ENCODE data around the gene XKR3. TPM values are rescaled to one million over a fixed set of nuclear protein-coding genes. Genes with fewer than 3 reads are reported as not detected.
"Not testable (repeated sequence)": the region's sequence is repeated elsewhere in the genome, so short reads cannot be mapped to it uniquely, and the experiment has no call there.

The XKR3 gene
- total and polyA plus RNA-seq, 4 experiments from 2014 or later = not detected

DNA sequence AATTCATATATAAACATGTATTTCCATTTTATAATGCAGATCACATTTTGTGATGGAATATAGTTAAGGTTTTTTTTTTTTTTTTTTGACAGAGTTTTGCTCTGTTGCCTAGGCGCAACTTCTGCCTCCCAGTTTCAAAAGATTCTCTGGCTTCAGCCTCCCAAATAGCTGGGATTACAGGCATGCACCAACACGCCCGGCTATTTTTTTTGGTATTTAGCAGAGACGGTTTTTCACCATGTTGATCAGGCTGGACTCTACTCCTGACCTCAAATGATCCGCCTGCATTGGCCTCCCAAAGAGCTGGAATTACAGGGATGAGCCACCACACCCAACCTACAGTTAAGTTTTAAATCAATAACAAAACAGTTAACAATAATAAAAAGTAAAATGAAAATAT lies 18.8 kb downstream of the XKR3 start:
- no peaks in the 10 kb centered on the region for H3K4me1 ChIP-seq (ENCODE audit: insufficient read depth, low read length)
- CTCF ChIA-PET (ENCODE audit: partially characterized antibody) = no interaction called here
- no peaks in the 10 kb centered on the region for H3K27me3 ChIP-seq (ENCODE audit: insufficient read depth, low read length)
- no peak overlapping the region for H3K4me3 ChIP-seq (ENCODE audit: low read length in 2 of 2)
- no peak overlapping the region for H3K27ac ChIP-seq (ENCODE audit: low read depth, low read length)
- no peaks in the 10 kb centered on the region for H3K9me3 ChIP-seq (ENCODE audit: control insufficient read depth in 1 of 2, low read length in 2 of 2)
- Mint-ChIP-seq H3K4me1 (peaks cover 0 to 7% (median under 1%) of the 10 kb centered on the region in 4 donors), H3K4me3 (no peak overlapping the region), H3K9me3 (no peaks in the 10 kb centered on the region), H3K27me3 (no peaks in the 10 kb centered on the region), H3K27ac (no peak overlapping the region), H3K36me3 (no peaks in the 10 kb centered on the region)
- POLR2A ChIA-PET (ENCODE audit: partially characterized antibody) = no interaction called here
- no peak for DNase-seq
- no peaks in the 10 kb centered on the region for H3K36me3 ChIP-seq (ENCODE audit: insufficient read depth, low read length)
- intact Hi-C loops (cut with micrococcal nuclease) = no loop called here

DNA sequence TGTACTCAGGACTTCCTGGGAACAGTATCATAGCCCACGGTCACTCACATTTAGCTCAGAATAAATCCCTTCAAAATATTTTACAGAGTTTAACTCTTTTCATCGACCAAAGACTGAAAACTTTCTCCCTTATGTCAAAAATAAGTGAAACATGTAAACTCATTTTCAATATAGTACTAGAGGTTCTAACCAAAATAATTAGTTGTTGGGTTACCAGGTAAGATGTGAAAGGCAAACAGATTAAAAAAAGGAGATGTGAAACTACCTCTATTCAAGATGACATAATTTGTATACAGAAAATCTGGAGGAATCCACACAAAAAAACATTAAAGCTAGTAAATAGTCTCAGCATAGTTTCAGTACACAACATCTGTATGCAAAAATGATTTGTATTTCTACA lies 20.3 kb downstream of the XKR3 start:
- H3K27ac Mint-ChIP-seq = no peak overlapping the region
- H3K4me1 Mint-ChIP-seq = no peaks in the 10 kb centered on the region
- no peaks in the 10 kb centered on the region for H3K27me3 Mint-ChIP-seq
- Histone ChIP-seq H3K4me1 (ENCODE audit: insufficient read depth, low read length) (no peaks in the 10 kb centered on the region), H3K36me3 (ENCODE audit: insufficient read depth, low read length) (no peaks in the 10 kb centered on the region), H3K4me3 (ENCODE audit: low read length in 2 of 2) (no peak overlapping the region), H3K27me3 (ENCODE audit: insufficient read depth, low read length) (no peaks in the 10 kb centered on the region), H3K9me3 (ENCODE audit: control insufficient read depth in 1 of 2, low read length in 2 of 2) (no peaks in the 10 kb centered on the region), H3K27ac (ENCODE audit: low read depth, low read length) (no peak overlapping the region)
- CTCF ChIA-PET (ENCODE audit: partially characterized antibody) = no interaction called here
- POLR2A ChIA-PET (ENCODE audit: partially characterized antibody) = no interaction called here
- no peak for DNase-seq
- no peak overlapping the region for H3K4me3 Mint-ChIP-seq
- no peaks in the 10 kb centered on the region for H3K9me3 Mint-ChIP-seq
- intact Hi-C loops (cut with micrococcal nuclease) = no loop called here
- H3K36me3 Mint-ChIP-seq = no peaks in the 10 kb centered on the region

DNA sequence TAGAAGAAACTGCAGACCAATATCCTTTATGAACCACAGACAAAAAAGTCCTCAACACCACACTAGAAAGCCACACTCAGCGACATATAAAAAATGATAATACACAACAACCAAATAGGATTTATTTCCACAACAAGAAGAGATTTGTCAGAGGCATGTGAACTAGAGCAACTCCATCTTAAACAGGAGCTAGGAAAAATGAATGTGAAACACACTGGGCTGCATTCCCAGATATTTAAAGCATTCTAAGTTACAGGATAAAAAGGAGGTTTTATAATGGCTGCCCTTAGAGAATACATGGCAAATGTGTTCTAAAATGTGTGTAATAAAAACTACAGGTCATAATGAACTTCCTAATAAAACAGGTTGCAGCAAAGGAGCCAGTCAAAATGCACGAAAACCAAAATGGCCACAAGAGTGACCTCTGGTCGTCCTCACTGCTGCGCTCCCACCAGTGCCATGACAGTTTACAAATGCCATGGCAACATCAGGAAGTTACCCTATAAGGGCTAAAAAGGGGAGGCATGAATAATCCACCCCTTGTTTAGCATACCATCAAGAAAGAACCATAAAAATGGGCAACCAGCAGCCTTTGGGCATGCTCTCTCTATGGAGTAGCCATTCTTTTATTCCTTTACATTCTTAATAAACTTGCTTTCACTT lies 21.8 kb downstream of the XKR3 start:
- ChIA-PET POLR2A (ENCODE audit: partially characterized antibody) (no interaction called here), CTCF (ENCODE audit: partially characterized antibody) (no interaction called here)
- no peaks in the 10 kb centered on the region for H3K4me1 Mint-ChIP-seq
- intact Hi-C loops (cut with micrococcal nuclease) = no loop called here
- no peak for DNase-seq
- no peak overlapping the region for H3K27ac Mint-ChIP-seq
- Histone ChIP-seq H3K4me3 (ENCODE audit: low read length in 2 of 2) (no peak overlapping the region), H3K36me3 (ENCODE audit: insufficient read depth, low read length) (no peaks in the 10 kb centered on the region), H3K9me3 (ENCODE audit: control insufficient read depth in 1 of 2, low read length in 2 of 2) (no peaks in the 10 kb centered on the region), H3K27ac (ENCODE audit: low read depth, low read length) (no peak overlapping the region), H3K4me1 (ENCODE audit: insufficient read depth, low read length) (no peaks in the 10 kb centered on the region), H3K27me3 (ENCODE audit: insufficient read depth, low read length) (no peaks in the 10 kb centered on the region)
- H3K27me3 Mint-ChIP-seq = no peaks in the 10 kb centered on the region
- H3K9me3 Mint-ChIP-seq = no peaks in the 10 kb centered on the region
- no peak overlapping the region for H3K4me3 Mint-ChIP-seq
- no peaks in the 10 kb centered on the region for H3K36me3 Mint-ChIP-seq

DNA sequence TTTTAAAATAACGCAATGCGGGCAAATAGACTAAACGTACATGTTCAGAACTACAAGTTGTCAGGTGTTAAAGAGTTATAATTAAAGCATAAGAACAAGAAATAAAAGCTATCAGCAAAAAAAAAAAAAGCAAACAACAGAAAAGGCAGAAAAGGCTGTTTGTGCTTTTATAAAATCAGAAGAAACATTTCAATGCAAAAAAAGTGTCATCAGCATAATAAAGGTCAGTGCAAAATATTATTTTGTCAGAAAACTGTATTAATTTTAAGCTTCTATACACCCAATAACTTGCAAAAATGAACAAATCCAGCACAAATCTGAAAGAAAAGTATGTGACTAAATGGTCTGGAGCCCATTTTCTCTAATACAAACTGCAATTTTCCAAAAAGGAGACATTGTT lies 23.6 kb downstream of the XKR3 start:
- intact Hi-C loops (cut with micrococcal nuclease) = no loop called here
- H3K27ac ChIP-seq (ENCODE audit: low read depth, low read length) = no peak overlapping the region
- Mint-ChIP-seq H3K4me1 (no peaks in the 10 kb centered on the region), H3K36me3 (no peaks in the 10 kb centered on the region), H3K4me3 (no peak overlapping the region), H3K9me3 (no peaks in the 10 kb centered on the region), H3K27me3 (no peaks in the 10 kb centered on the region), H3K27ac (no peak overlapping the region)
- ChIA-PET POLR2A (ENCODE audit: partially characterized antibody) (no interaction called here), CTCF (ENCODE audit: partially characterized antibody) (no interaction called here)
- no peaks in the 10 kb centered on the region for H3K27me3 ChIP-seq (ENCODE audit: insufficient read depth, low read length)
- DNase-seq = no peak
- no peaks in the 10 kb centered on the region for H3K36me3 ChIP-seq (ENCODE audit: insufficient read depth, low read length)
- no peaks in the 10 kb centered on the region for H3K4me1 ChIP-seq (ENCODE audit: insufficient read depth, low read length)
- H3K4me3 ChIP-seq (ENCODE audit: low read length in 2 of 2) = no peak overlapping the region
- H3K9me3 ChIP-seq (ENCODE audit: control insufficient read depth in 1 of 2, low read length in 2 of 2) = no peaks in the 10 kb centered on the region

DNA sequence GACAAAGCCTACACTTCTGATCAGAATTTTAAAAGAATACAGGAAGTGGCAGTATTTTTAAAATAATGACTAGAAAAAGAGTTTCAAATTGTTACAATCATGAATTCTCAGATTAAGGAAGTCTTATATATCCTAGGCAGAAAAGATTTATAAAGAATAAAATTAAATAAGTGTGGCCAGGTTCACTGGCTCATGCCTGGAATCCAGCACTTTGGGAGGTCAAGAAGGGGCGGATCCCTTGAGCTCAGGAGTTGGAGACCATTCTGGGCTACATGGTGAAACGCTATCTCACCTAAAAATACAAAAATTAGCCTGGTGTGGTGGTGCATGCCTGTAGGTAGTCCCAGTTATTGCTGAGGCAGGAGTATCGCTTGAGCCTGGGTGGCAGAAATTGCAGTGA lies 24.1 kb downstream of the XKR3 start:
- no peaks in the 10 kb centered on the region for H3K9me3 Mint-ChIP-seq
- CTCF ChIA-PET (ENCODE audit: partially characterized antibody) = no interaction called here
- DNase-seq = no peak

DNA sequence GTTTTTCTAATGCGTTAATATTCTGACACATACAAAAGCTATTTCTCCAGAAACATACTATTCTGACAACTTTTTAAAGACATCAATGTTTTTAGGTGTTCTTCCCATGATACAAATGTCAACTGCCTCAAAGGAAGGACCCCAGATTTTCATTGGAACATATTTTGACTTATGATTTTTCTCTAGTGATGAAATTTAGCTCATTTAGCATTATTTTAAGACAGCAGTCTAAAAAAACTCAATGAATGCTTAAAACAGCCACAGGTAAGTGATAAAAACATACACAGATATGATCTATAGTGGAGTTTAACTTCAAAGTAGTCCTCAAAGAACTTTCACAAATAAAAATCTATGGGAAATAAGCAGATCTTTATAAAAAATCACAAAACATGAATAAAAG lies 24.9 kb downstream of the XKR3 start:
- H3K27me3 Mint-ChIP-seq = peaks cover 0 to 2% of the 10 kb centered on the region in 2 donors
- ChIA-PET POLR2A (ENCODE audit: partially characterized antibody) (no interaction called here), CTCF (ENCODE audit: partially characterized antibody) (no interaction called here)
- H3K4me1 Mint-ChIP-seq = no peaks in the 10 kb centered on the region
- H3K27ac Mint-ChIP-seq = no peak overlapping the region
- no peak overlapping the region for H3K4me3 Mint-ChIP-seq
- H3K4me3 ChIP-seq (ENCODE audit: low read length in 2 of 2) = no peak overlapping the region
- no peaks in the 10 kb centered on the region for H3K9me3 Mint-ChIP-seq
- intact Hi-C loops (cut with micrococcal nuclease) = no loop called here
- no peaks in the 10 kb centered on the region for H3K27me3 ChIP-seq (ENCODE audit: insufficient read depth, low read length)
- no peaks in the 10 kb centered on the region for H3K9me3 ChIP-seq (ENCODE audit: control insufficient read depth in 1 of 2, low read length in 2 of 2)
- no peak overlapping the region for H3K27ac ChIP-seq (ENCODE audit: low read depth, low read length)
- H3K36me3 ChIP-seq (ENCODE audit: insufficient read depth, low read length) = no peaks in the 10 kb centered on the region
- no peaks in the 10 kb centered on the region for H3K4me1 ChIP-seq (ENCODE audit: insufficient read depth, low read length)
- DNase-seq = no peak
- H3K36me3 Mint-ChIP-seq = no peaks in the 10 kb centered on the region

More for the DNA sequence above, 24.1 kb downstream of the XKR3 start:
- H3K36me3 ChIP-seq (ENCODE audit: insufficient read depth, low read length) = no peaks in the 10 kb centered on the region
- H3K27ac Mint-ChIP-seq = no peak overlapping the region
- intact Hi-C loops (cut with micrococcal nuclease) = no loop called here
- no peaks in the 10 kb centered on the region for H3K9me3 ChIP-seq (ENCODE audit: control insufficient read depth in 1 of 2, low read length in 2 of 2)
- no peaks in the 10 kb centered on the region for H3K4me1 Mint-ChIP-seq
- H3K4me3 Mint-ChIP-seq = no peak overlapping the region
- no peaks in the 10 kb centered on the region for H3K27me3 ChIP-seq (ENCODE audit: insufficient read depth, low read length)
- no peaks in the 10 kb centered on the region for H3K4me1 ChIP-seq (ENCODE audit: insufficient read depth, low read length)
- H3K27ac ChIP-seq (ENCODE audit: low read depth, low read length) = no peak overlapping the region
- peaks cover 0 to 2% of the 10 kb centered on the region in 2 donors for H3K27me3 Mint-ChIP-seq
- no peak overlapping the region for H3K4me3 ChIP-seq (ENCODE audit: low read length in 2 of 2)
- POLR2A ChIA-PET (ENCODE audit: partially characterized antibody) = no interaction called here
- H3K36me3 Mint-ChIP-seq = no peaks in the 10 kb centered on the region

DNA sequence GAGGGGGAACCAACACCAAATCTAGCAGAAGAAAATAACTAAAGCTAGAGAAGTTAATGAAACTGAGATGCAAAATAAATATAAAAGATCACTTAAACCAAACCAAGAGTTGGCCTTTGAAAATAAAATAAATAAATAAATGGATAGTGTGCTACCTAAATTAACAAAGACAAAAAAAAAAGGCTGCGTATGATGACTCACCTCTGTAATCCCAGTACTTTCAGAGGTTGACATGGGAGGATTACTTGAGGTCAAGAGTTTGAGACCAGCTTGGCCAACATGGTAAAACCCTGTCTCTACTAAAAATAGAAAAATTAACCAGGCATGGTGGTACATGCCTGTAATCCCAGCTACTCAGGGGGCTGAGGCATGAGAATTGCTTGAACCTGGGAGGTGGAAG lies 29.7 kb downstream of the XKR3 start:
- H3K9me3 Mint-ChIP-seq; H3K4me1 Mint-ChIP-seq; H3K27ac Mint-ChIP-seq; H3K4me3 Mint-ChIP-seq; H3K9me3 ChIP-seq (ENCODE audit: control insufficient read depth in 1 of 2, low read length in 2 of 2); H3K36me3 ChIP-seq (ENCODE audit: insufficient read depth, low read length); POLR2A ChIA-PET (ENCODE audit: partially characterized antibody); H3K27me3 ChIP-seq (ENCODE audit: insufficient read depth, low read length); H3K27ac ChIP-seq (ENCODE audit: low read depth, low read length); H3K4me1 ChIP-seq (ENCODE audit: insufficient read depth, low read length); H3K27me3 Mint-ChIP-seq; intact Hi-C loops (cut with micrococcal nuclease); H3K4me3 ChIP-seq (ENCODE audit: low read length in 2 of 2); H3K36me3 Mint-ChIP-seq; CTCF ChIA-PET (ENCODE audit: partially characterized antibody); DNase-seq: not testable (repeated sequence)

DNA sequence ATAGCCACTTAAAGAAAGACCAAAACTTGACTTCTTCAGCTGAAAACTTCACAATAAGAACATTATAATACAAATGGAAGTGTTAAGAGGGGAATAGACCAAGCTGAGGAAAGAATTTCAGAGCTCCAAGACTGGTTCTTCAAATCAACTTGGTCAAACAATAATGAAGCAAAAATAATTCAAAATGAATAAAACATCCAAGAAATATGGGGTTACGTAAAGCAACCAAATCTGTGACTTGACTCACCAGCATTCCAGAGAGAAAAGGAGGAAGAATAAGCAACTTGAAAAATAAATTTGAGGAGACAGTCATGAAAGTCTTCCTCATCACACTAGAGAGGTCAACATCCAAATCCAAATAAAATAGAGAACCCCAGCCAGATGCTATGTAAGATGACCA lies 31.4 kb downstream of the XKR3 start:
- peaks cover 3 to 8% of the 10 kb centered on the region in 2 donors for H3K27me3 Mint-ChIP-seq
- POLR2A ChIA-PET (ENCODE audit: partially characterized antibody) = no interaction called here
- no peaks in the 10 kb centered on the region for H3K9me3 ChIP-seq (ENCODE audit: control insufficient read depth in 1 of 2, low read length in 2 of 2)

More for the DNA sequence above, 31.4 kb downstream of the XKR3 start:
- no peaks in the 10 kb centered on the region for H3K4me1 ChIP-seq (ENCODE audit: insufficient read depth, low read length)
- H3K4me3 ChIP-seq (ENCODE audit: low read length in 2 of 2) = no peak overlapping the region
- Mint-ChIP-seq H3K9me3 (peaks cover 0 to 4% (median 0%) of the 10 kb centered on the region in 8 donors), H3K27ac (no peak overlapping the region), H3K4me3 (no peak overlapping the region), H3K36me3 (no peaks in the 10 kb centered on the region), H3K4me1 (no peaks in the 10 kb centered on the region)
- intact Hi-C loops (cut with micrococcal nuclease) = no loop called here
- H3K27me3 ChIP-seq (ENCODE audit: insufficient read depth, low read length) = no peaks in the 10 kb centered on the region
- CTCF ChIA-PET (ENCODE audit: partially characterized antibody) = no interaction called here
- H3K27ac ChIP-seq (ENCODE audit: low read depth, low read length) = no peak overlapping the region
- H3K36me3 ChIP-seq (ENCODE audit: insufficient read depth, low read length) = no peaks in the 10 kb centered on the region
- DNase-seq = no peak

Data from CD4-positive, alpha-beta memory T cell (primary cell).